ENCODE results near the gene TCL1B.

GRCh38 chr14:95659990-95660385 lies 26.2 kb upstream of the TCL1B start:
- TF ChIP-seq CTCF (conservative IDR thresholded peaks at IDR 0.05 in 1 of 2, IDR thresholded peaks at IDR 0.05 in 1 of 2; ENCODE audit: extremely low read depth in 1 of 2, insufficient read depth in 1 of 2, low read depth in 1 of 2, low read length in 2 of 2): no peak
- TF ChIP-seq EZH2 (IDR thresholded peaks at IDR 0.05; ENCODE audit: borderline replicate concordance, low read length): no peak
